ENCODE data around the gene TANC1.
"Not testable (repeated sequence)": the region's sequence is repeated elsewhere in the genome, so short reads cannot be mapped to it uniquely, and the experiment has no call there.

TANC1 gene

GRCh38 chr2:159124931-159125467 is 156.6 kb downstream of the TANC1 start:
- DNase-seq: no peak

GRCh38 chr2:159125858-159126257 is 157.4 kb downstream of the TANC1 start:
- DNase-seq: no peak

- no peak for DNase-seq
These were observed 158.1 kb downstream of the TANC1 start for GRCh38 chr2:159126432-159127022.

- no peak for DNase-seq
These were observed 159.8 kb downstream of the TANC1 start for GRCh38 chr2:159128191-159128590.

- DNase-seq: no peak
These were observed 160.8 kb downstream of the TANC1 start for GRCh38 chr2:159129269-159129668.

DNA sequence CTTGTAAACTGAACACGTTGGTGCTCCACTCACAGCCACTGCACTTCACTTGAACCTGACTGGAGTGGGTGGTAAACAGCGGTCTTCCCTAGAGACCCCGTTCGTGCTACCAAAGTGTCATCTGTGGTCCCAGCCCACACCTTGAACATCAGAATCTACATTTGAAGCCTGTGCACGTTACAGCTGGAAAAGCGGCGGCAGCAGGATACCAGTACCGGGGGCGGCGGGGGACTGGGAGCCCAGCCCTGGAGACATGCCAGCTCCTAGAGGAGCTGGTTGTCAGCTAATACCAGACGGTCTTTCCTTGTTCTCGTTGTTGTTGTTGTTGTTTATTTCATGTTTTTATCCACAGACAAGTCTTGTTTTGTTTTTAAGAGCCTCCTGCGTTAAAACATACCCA is 161.4 kb downstream of the TANC1 start:
- no peak for DNase-seq

- no peak for DNase-seq
These were observed 161.9 kb downstream of the TANC1 start for GRCh38 chr2:159130302-159130701.

DNA sequence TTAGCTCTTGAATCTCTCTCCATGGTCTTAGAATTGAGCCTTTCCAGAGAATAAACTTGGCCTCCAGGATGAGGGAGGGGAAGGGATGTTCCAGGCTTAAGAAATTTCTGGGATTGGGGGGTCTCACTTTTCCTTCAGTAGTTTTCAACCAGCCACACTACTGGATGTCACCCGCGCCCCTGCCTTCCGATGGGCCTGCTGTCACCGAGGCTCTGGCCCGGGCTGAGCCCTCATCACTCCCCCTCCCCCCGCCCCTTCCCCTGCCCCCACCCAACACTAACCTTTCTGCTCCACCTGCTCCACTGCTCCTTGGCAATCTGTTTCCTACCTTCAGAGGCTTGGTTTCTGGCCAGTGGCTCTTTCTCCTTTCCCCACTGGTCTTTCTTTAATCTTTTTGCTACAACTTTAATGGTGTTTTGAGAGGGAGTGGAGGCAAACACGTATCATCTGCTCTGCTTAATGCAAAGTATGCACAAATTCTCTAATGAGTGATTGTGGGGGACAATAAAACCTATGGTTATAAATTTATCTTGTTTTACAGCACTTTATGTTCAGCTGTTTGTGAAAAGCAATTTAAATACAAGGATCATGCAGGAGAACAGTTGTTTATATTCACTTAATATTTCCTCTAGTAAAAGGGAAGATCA is 162.9 kb downstream of the TANC1 start:
- DNase-seq: no peak

DNA sequence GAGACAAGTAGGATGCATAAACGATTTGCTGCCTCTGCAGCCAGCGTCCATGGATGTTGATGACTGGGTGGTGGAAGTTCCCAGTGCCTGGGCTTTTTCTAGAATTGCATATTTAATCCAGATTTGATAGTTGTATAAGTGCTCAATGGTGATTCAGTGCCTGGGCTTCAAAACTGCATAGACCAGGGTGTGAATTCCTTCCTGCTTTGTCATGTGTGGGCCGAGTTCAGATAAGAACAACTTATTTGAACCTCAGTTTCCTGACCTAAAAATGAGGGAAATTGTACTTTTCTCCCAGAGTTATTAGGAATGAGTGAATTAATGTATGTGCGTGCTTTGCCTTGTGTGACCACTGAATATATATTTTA is 163.5 kb downstream of the TANC1 start:
- DNase-seq: no peak

DNA sequence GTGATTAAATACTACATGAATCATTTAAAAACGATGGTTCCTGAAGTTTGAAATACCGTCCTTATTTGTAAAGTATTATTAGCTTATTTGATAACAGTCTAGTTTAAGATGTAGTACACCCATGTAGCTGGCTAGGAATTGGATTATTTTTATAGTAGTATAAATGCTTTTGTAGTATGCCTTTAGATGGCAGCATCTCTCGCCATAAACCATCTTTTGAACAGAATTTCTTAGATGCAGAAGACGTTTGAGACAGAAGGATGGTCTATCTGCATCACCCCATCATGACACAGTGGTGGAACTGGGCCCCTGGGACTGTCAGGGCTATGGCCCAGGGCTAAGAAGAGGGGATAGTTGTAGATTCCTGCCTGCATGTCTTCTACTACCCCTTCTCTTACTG is 165.4 kb downstream of the TANC1 start:
- no peak for DNase-seq

DNA sequence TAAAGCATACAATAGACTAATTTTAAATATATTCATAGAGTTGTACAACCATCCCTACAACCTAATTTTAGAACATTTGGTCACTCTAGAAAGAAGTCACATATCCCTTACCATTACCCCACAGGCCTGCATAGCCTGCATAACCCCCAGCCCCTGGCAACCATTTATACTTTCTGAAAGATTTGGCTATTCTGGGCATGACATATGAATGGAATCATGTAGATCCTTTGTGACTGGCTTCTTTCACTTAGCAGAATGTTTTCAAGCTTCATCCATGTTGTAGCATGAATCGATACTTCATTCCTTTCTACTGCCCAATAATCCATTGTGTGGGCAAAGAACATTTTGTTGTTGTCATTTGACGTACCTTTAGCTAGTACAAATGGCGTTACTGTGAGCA is 166.5 kb downstream of the TANC1 start:
- DNase-seq: no peak

DNA sequence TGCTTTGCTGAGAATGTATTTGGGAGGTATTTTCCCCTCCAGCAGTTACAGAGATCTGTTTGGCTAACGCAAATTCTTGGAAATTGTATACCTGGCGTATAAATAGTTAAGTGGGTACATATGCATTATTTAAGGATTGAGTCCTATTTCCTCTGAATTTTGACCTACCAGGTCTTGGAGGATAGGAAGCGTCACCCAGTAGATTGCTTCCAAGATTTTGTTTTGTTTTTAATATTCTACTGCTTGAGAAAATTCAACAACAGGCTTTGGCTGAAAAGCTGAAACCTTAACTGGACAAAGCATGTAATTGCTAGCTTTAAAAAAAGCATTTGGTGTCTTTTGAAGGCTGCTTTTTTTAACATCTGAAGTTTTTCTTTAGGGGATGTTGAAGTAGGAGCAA is 168.0 kb downstream of the TANC1 start:
- DNase-seq: no peak

- DNase-seq: no peak
These were observed 169.2 kb downstream of the TANC1 start for GRCh38 chr2:159137511-159138241.

GRCh38 chr2:159138642-159139182 is 170.3 kb downstream of the TANC1 start:
- DNase-seq: no peak

DNA sequence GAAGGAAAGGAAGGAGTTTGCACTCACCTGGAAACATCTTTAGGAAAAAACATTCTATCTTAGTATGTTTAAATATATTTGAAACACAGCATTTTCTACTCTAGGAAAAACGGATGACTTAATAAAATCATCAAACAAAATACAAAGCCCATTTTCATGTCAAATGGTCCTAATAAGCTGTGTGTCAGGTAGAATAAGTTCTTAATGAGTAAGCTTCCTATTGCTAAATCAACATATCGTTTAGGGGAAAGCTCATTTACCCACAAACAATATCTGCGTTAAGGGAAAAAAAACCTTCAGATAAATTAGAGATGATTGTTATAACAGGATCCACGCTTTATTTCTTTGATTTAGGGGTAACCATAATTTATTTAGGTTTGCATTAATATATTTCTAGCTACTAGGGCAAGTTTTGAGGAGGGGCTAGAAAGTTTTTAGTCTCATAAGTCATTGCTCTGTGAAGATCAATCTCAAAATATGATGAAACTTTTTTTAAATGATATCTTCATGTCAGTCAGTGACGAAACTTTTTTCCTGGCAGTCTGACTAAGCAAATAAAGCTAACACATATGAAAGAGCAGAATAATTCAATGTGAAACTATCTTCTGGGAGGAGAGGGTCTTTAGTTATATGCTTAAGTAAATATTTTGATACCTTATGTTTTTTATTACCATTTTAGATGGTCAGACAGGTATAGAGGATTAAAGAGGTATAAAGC is 170.9 kb downstream of the TANC1 start:
- no peak for DNase-seq

DNA sequence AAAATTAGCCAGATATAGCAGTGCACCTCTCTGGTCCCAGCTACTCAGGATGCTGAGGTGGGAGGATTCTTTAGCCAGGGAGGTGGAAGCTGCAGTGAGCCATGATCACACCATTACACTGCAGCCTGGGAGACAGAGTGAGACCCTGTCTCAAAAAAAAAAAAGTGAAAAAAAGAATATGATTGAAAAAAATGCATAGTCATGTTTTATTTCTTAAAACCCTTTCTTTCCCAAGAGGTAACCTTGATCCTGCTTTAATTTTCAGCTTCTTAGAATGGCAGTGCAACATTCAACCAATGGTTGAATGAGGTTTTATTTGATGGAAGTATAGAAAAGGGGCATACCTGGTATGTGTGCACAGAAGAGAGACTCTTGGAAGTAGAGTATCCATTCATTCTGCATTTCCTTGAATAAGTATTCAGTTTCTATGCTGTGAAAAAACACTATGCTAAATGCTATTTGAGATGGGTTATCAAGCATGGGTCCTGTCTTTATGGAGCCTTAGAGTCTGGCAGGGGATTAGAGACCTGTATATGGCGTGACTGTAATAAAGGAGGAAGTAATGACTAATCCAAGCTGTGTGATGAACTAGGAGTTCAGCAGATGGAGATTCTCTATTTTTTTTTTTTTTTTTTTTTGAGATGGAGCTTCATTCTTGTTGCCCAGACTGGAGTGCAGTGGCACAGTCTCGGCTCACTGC is 171.8 kb downstream of the TANC1 start:
- DNase-seq: no peak

DNA sequence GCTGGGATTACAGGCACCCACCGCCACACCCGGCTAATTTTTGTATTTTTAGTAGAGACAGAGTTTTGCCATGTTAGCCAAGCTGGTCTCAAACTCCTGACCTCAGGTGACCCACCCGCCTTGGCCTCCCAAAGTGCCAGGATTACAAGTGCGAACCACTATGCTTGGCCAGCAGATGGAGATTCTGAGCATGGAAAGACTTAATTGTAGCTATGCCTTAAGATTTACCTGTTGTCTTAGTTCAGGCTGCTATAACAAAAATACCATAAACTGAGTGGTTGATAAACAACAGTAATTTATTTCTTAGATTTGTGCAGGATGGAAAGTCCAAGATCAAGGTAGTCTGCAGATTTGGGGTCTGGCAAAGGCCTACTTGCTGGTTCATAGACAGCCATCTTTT is 172.4 kb downstream of the TANC1 start:
- DNase-seq: not testable (repeated sequence)

DNA sequence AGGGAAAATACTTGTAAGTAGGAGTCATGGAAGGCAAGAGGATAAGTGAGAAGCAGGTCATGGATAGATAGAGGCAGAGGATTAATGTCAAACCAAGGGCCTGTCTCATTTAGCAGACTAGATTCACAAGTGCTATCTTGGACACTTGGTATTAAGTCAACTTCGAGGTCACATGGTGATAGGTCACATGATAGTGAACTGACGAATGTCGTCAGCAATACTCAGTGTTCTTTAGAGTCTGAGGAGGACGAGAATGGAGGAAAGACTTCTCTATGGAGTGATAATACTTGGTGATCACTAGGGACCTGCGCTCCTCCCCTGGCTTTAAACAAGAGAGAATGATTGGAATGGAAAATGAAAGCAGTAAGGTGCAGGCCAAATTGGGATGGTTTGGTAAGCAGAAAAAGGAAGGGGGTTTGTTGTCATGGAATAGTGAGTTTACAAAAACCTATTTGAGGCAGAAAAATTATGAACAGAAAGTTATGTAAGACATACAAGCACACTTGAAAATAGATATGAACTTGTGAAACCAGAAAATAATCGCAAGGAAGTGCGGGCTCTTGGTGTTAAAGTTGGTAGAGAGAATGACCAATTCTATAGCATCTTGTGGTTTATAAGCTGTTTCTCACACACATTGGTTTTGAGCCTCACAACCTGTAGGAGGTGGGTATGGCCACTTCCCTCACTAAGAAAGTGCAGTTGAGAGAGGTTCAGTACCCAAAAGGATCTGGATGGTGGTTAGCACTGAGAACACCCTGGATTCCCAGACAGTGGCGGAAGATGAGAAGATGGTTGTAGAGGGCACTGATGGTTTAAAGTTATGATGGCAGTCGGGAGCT is 176.6 kb downstream of the TANC1 start:
- DNase-seq: no peak

- DNase-seq: no peak
These were observed 177.4 kb downstream of the TANC1 start for GRCh38 chr2:159145745-159146354.

DNA sequence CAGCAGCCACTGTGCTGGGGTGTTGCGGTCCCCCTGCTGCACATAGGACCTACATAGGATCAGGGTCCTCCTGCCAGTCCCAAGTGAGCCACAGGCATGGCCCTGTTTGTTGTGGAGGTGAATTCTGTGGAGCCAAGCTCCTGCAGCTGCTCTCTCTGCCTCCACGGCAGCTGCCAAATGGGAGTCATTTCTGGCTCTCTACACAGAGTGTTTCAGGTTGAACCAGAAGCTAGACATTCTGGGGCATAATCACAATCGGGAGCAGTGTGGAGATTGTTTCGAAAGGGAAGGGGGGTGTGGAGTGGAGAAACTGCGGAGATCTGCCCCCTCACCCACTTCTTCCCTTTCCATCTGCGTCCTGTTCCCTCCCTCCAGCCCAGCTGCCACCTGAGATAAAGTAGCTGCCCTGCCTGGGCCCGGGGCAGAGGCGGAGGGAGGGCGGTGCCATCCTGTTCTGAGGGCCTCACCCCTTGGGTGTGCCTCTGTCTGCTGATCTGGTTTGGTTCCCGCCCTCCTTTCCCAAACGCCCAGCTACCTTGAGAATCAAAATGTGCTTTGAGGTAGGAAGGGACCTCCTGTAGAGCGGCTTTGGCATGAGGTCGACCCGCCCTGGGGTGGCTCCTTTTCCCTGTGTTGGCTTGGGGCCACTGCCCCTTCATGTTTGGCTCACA is 178.7 kb downstream of the TANC1 start:
- no peak for DNase-seq

DNA sequence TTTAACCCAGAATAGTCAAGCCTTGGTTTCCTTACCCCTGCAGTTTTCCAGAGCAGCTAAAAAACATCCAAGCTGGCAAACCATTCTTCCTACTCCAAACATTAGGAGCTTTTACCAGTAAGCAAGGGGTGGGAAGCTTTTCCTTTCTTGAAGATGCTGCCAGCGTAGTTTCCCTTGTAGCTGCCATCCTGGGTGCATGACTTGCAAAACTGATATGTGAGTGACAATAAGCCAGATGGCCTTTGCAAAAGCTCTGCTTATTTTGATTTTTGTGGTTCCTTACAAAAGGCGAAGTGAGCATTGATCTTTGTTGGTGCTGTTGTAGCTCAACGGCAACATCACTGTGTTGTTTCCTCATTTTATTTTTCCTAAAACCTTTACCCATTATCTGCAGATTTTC is 179.2 kb downstream of the TANC1 start:
- DNase-seq: no peak
